Keratinocyte (primary cell): ENCODE data around the gene STRN3.

ENCODE experiments used
- EZH2 ChIP-seq: IDR thresholded peaks from one replicate; pipeline ENCODE4 v1.6.1; 2012; ENCODE audit warnings: inconsistent platforms, mild to moderate bottlenecking, low read length, moderate library complexity
- TF ChIP-seq, protein P1 (sequence below), 3 experiments: IDR thresholded peaks in 1 of 3; conservative IDR thresholded peaks in 1 of 3; optimal IDR thresholded peaks in 1 of 3; 2 replicates in 2 of 3; 3 replicates in 1 of 3; pipeline versions ENCODE3 to v1.5.1; 2011; ENCODE audit warnings: low read length in 3 of 3, mild to moderate bottlenecking in 3 of 3, moderate library complexity in 2 of 3, control low read depth in 1 of 3, inconsistent platforms in 1 of 3; ENCODE audit not compliant: insufficient read depth in 2 of 3; ENCODE audit errors: extremely low read depth in 1 of 3

DNA sequence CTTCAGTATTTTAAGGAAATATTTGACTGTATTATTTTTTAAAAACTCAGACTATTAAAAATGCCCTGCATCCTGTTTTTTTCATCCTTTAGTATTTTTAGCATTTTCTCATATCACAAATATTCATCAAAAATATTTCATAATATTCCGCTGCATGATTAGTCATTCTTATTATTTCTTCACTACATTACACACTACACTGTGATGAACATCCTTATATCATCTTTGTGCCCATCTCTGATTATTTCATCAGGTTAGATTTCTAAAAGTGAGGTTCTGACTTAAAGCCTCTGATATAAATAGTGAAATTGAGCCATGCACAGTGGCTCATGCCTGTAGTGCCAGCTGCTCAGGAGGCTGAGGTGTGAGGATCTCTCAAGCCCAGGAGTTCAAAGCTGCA lies 143.7 kb downstream of the STRN3 start:
- TF ChIP-seq, protein P1, sequence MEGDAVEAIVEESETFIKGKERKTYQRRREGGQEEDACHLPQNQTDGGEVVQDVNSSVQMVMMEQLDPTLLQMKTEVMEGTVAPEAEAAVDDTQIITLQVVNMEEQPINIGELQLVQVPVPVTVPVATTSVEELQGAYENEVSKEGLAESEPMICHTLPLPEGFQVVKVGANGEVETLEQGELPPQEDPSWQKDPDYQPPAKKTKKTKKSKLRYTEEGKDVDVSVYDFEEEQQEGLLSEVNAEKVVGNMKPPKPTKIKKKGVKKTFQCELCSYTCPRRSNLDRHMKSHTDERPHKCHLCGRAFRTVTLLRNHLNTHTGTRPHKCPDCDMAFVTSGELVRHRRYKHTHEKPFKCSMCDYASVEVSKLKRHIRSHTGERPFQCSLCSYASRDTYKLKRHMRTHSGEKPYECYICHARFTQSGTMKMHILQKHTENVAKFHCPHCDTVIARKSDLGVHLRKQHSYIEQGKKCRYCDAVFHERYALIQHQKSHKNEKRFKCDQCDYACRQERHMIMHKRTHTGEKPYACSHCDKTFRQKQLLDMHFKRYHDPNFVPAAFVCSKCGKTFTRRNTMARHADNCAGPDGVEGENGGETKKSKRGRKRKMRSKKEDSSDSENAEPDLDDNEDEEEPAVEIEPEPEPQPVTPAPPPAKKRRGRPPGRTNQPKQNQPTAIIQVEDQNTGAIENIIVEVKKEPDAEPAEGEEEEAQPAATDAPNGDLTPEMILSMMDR (optimal IDR thresholded peaks at IDR 0.05 in 1 of 3, IDR thresholded peaks at IDR 0.05 in 1 of 3, conservative IDR thresholded peaks at IDR 0.05 in 1 of 3; ENCODE audit: extremely low read depth in 1 of 3, insufficient read depth in 2 of 3, low read length in 3 of 3), result no peak
- TF ChIP-seq EZH2, result no peak
